NB4 (cell line): ENCODE results near the gene C5.

Source experiments
- CTCF ChIP-seq: IDR thresholded peaks from one replicate; pipeline ENCODE4 v1.5.1; 2012; ENCODE audit warnings: low read depth, low read length
- MYC ChIP-seq: IDR thresholded peaks from 2 replicates; pipeline ENCODE4 v1.6.1; 2011; ENCODE audit warnings: low read depth, low read length
- POLR2A ChIP-seq: IDR thresholded peaks from 2 replicates; pipeline ENCODE4 v1.6.1; 2011; ENCODE audit warnings: mild to moderate bottlenecking; ENCODE audit not compliant: insufficient read length; ENCODE audit errors: extremely low read depth
- TF ChIP-seq, protein P1 (sequence below): IDR thresholded peaks from 2 replicates; pipeline ENCODE4 v1.6.1; 2011; ENCODE audit warnings: low read depth, low read length

- TF ChIP-seq CTCF (no peak), POLR2A (no peak), MYC (no peak)
- TF ChIP-seq, protein P1, sequence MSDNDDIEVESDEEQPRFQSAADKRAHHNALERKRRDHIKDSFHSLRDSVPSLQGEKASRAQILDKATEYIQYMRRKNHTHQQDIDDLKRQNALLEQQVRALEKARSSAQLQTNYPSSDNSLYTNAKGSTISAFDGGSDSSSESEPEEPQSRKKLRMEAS: no peak
These were observed 93.2 kb downstream of the C5 start for GRCh38 chr9:120956862-120957261.
